GM21367 (cell line): ENCODE results near the gene TMEM51.
"Not testable (repeated sequence)": the region's sequence is repeated elsewhere in the genome, so short reads cannot be mapped to it uniquely, and the experiment has no call there.

Source experiments
- ATAC-seq: cut with Tn5 transposase; IDR thresholded peaks from one replicate; pipeline ENCODE4 v1.9.1; 2021; ENCODE audit not compliant: unreplicated experiment

The TMEM51 gene

DNA sequence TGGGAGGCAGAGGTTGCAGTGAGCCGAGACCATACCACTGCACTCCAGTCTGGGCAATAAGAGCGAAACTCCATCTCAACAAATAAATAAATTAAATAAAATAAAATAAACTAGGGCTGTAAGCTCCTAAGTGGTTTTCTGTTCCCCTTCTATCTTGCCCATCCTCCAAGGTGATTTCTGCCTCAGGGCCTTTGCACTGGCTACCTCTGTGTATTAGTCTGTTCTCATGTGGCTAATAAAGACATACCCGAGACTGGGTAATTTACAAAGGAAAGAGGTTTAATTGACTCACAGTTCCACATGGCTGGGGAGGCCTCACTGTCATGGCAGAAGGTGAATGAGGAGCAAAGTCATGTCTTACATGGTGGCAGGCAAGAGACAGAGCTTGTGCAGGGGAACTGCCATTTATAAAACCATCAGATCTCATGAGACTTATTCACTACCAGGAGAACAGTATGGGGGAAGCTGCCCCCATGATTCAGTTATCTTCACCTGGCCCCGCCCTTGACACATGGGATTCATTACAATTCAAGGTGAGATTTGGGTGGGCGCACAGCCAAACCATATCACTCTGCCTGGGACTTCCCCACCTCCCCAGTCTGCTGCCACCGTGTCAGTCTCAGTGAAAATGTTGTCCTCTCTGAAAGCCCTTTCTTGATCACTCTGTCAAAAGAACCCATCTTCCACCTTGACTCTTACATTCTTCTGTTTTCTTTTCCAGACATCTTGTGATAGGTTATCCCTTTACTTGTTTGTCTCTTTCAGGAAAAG is 22.0 kb downstream of the TMEM51 start:
- not testable (repeated sequence) for ATAC-seq

DNA sequence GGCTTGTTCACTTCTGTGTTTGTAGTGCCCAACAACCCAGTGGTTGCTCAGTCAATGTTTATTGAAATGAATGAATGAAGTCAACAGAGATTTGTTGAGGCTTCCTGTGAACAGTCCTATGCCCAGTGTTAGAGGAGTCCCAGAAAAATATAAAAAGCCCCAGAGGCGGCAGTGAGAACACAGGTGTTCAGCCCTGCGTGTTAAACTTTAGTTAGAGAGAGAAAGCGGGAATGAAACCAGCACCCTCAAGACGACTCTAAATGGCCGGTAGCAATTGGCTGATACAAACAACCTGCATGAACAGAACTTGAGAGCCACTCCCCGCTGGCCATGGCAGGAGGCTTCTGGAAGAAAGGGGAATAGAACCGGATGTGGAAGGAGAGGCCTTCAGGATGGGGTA is 22.6 kb downstream of the TMEM51 start:
- no peak for ATAC-seq

DNA sequence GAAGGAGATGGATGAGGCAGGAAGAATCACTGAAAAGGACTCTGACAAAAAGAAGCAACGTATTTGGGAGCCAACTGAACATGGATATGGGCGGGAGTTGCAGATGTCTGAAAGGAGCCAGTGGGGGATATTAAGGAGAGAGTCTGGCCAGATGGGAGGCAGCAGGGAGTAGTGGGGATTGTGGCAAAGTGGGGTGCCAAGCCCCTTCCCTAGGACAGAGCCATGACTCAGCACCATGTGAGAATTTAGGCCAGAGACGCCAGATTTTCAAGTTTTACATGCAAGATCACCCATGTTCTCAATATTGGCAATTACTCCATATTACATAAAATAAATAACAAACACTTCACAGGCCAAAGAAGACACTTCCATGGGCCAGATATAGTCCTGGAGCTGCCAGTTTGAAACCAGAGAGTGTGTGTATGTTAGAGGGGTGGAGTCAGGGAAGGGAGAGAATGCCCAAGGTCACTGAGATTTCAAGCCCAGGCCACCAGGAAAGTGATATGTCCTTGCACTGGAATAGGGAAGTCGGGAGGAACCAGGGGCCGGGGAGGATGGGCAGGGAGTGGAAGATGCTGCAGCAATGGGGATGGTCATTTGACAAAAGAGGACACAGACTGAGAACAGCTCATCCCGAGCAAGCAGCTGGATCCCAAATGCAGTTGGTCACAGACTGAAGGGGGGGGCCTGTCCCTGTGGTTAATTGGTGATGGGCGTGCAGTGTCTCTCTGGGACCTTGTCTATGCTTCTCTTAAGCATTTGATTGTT is 23.5 kb downstream of the TMEM51 start:
- ATAC-seq, result no peak

DNA sequence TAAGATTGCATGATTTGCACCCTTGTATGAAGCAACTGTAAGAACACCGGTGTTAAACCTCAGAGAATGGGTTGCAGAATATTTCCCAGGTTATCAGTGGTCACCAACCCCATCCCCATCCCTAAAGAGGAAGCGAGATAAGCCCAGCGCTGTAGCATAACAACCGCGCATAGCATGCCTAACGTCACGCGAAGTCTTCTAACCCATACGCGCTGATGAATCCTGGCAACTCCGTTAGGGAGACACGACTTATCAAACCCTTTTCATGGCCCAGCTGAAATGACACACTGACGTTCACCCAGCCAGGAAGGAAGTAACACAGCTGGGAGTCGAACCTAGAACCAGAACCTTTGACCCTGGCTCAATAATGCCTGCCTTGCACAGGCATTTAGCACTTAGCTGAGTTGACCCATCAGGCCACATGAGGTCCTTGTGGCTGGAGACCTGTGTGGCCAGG is 24.2 kb downstream of the TMEM51 start:
- no peak for ATAC-seq

DNA sequence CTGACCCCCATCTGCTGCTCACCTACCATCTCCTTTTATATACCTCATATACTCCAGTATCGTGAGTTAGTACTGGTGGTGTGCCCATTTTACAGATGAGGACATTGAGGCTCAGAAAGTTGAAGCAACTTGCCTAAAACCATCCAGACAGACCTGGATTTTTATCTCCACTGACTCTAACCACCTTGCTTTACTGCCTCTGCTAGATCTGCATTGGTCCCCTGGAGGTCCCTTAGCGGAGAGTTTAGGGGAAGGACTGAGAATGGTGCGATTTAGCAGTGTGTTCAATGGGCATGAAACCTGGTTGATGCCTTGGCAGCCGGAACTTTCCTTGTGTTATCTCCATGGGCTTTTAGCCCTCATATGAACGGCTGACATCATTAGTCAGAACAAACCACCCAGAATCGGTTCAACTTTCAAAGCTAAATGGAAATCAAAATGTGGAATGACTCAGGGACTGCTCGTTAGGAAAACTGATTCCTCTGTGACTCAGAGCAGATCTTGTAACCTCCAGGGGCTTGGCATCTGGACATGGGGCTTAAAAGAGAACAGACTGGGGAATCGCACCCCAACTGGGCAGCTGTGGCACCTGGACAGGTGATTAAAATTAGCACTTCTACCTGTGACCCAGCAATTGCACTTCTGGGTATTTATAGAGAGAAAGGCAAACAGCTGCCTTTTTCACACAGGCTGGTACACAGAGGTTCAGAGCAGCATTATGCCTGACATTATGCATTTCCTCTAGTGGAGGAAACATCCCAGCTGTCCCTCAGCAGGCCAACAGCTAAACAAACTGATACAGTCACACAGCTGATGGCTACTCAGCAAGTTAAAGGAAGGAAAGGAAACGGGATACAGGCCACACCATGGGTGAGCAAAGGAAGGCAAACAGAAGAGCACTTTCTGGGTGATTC is 25.3 kb downstream of the TMEM51 start:
- ATAC-seq, result no peak

DNA sequence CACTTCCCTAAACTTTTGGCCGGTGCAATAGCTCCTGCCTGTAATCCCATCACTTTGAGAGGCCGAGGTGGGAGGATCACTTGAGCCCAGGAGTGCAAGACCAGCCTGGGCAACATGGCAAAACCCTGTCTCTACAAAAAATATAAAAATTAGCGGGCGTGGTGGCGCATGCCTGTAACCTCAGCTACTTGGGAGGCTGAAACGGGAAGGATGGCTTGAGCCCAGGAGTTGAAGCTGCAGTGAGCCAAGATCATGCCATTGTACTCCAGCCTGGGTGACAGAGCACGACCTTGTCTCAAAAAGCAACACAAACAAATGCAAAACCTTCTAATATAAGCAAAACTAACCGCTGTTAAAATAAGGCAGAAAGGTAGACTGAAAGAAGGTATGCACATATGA is 25.9 kb downstream of the TMEM51 start:
- ATAC-seq, result no peak

DNA sequence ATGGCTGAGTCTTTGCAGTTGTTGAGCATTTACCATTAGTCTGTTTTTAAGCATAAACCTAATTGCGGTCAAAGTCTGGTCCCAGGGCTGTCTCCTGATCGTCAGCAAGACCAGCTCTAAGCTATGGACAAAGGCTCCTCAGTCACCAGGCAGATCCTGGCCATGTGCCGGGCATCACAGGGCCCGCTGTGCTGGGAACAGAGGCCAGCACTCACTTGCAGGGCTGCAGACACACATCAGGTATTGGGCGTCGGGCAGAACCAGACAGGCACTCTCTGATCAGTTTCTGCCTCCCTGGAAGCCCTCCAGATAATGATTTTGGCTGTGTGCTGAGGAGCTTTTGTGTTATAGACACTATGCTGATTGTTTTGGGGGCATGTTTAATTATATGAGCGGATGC is 26.6 kb downstream of the TMEM51 start:
- ATAC-seq, result no peak

DNA sequence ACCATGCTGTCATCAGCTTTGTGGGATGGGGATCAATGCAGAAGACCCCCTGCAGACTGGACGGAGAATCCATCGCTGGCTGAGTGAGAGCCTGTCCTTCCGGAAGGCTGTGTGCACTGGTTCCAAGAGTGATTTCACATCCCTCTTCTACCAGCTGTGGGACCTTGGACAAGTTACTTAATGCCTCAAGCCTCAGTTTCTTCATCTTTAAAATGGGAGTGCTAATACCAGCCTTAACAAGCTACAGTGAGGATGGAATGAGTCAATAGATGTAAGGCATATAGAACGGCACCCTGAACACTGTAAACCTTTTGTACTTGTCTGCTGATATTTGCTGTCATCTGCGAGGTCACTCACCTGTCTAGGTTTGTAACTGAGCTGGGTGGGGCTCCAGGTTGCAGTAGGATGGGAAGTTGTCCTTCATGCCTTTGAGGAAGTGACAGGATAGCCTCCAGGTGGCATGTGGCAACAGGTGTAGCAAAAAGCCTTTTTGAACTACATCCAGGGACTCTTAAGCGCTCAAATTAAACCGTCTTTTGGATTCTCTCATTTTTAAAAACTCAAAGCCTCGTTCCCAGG is 27.5 kb downstream of the TMEM51 start:
- no peak for ATAC-seq

DNA sequence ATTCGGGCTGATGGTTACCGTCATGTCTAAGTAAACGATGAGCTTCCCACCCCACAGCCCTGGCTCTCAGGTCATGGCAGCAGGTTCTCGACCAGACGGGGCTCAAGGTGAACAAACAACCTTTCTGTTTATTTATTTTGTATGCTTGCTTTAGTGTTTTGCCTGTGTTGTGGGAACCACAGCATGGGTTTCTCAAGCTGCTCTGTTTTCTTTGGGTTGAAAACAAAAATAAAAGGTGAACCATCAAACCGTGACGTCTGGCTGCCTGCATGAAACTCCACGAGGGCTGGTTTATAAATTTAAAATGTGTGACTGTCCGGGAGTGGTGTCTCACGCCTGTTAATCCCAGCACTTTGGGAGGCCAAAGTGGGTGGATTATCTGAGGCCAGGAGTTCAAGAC is 28.0 kb downstream of the TMEM51 start:
- ATAC-seq, result no peak

DNA sequence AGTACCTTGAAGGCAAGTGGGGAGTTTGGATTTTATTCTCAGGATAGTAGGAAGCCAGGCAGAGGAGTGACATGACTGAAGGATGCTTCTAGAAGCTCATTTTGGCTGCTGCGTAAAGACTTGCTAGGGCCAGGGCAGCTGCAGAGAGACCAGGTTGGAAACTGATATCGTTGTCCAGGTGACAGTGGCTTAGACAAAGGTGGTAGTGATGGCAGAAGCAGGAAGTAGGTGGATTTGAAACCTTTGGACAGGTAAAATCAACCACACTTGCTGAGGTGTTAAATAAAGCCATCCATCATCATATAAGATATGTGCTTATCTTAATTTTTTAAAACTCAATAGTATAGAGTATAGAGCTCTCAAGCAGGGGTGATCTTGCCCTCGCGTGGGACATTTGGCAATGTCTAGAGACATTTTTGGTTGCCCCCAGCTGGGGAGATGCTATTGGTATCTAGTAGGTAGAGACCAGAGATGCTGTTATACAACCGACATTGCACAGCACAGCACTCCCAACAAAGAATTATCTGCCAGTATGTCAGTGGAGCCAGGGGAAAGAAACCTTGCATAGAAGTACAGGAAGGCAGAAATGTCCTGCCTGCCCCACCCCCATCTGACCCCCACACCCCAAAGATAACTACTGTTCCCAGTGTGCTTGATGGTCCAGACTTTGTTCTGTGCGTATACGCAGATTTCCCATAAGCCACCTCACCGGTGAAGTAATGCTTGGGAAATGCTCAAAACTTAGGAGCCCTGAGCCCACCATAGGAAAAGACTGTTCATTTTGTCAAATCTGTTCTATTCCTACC is 31.1 kb downstream of the TMEM51 start:
- ATAC-seq, result no peak

DNA sequence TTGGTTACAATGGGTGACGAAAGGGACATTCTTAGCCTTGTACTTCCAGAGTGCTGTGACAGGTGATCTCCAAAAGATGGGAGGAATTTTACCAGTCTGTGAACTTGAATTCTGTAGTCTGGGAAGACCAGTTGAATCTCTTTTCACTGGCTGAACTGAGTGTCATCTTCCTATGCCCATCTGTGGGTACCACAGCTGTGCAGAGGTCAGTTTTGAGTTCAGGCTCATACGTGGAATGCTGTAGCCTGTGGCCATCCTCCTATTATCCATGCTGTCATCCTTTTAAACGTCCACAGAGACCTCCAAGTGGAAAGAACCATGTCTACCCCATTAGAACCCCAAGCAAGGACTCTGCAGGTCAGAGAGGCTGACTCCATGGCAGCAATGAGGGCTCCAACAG is 32.1 kb downstream of the TMEM51 start:
- ATAC-seq, result no peak

DNA sequence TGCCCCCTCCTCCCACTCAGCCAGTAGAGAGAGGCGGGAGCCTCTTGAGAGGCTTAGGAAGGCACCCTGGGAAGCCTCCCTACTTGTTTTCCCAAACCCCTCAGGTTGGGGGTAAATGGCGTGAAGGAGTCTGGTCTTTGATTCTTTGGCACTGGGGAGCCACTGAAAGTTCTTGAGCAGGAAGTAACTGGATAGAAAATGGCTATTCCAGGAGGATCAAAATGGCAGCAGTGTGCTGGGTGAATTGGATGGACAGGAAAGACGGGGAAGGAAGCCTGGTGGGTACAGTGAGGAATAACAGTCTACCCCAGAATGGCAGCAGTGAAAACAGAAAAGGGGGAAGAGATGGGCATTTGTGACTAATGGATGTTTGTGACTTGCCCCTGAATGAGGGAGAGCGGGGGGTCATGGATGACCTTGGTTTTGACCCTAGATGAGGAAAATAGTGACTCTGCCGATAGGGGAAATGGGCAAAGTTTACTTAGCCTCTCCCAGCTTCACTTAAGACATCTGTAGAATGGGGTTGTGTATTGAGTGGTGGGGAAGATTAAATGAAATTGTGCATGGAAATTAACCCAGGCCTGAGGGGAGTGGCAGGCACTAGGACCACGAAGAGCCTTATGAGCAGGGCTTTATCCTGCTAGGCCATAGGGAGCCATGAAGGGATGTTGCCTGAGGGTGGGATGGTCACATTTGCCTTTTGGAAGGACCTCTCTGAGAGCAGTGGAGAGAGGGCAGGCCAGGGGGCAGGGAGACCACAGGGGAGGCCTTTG is 32.7 kb downstream of the TMEM51 start:
- ATAC-seq, result no peak

DNA sequence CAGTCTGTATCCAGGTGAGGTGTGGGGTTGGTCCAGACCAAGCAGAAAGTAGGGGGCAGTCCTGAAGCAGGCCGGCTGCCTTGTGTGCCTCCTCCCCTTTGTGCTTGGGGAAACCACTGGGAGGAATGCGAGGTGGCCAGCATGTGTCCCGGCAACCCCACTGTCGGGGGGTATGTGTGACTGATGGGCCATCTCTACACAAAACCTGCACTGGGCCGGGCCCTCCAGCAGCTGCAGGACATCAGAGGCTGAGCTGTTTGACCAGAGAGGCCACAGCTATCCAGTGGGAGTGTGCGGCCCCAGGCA is 33.3 kb downstream of the TMEM51 start:
- no peak for ATAC-seq

DNA sequence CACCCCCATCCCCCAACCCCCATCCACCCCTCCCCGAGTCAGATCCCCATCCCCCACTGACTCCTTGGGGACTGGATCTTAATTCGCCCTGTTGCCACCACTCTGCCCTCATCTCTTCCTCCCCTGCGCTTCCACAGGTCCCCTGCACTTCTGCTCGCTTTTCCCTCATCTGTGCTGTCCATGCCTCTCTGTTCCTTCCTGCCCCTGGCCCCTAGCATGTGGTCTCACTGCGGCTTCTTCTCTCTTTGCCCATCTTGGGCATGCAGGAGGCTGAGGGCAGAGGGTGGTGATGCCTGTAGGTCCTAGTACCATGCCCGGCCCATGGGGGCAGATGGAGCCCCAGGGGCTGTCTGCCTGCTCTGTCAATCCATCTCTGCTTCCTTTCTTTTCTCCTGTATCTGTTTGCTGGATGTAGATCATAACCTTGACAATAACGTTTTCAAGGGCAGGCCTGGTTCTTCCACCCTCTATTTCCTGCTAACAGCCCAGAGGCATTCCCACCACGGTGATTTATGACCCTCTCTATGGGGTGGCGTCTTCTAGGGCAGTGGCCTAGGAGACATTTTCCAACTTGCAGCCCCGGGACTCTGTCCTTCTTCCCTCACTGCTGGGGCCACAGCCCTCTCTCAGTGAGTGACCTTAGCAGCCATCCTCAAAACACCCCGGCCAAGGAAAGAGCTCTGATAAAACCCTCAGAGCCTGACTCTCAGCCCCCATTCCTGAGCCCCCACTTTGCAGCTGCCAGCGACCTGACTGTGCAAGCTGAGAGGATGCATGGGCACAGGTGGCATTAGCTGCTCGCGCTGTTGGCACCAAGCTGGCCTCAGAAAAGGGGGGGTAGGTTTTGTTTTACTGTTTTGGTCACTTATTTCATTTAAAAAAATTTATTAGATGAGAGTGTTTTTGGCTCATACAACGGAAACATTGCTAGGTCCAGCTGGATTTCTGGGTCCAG is 33.9 kb downstream of the TMEM51 start:
- ATAC-seq, result no peak

DNA sequence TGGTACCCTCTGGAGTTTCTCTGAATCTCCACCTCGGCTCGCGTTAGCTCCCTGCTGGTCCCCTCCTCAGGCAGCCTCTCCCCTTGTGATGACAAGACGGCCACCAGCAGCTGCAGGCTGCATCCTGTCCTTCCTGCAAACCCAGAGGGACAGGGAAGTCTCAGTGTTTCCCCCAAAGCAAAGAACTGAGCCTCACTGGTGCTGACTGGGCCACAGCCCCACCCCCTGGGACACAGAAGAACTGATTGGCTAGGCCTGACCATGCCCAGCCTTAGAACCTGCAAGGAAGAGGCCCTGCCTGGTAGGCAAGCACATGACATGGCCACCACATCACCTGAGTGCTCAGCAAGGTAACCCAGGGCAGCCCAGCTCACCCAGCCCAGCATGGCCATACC is 34.6 kb downstream of the TMEM51 start:
- no peak for ATAC-seq

DNA sequence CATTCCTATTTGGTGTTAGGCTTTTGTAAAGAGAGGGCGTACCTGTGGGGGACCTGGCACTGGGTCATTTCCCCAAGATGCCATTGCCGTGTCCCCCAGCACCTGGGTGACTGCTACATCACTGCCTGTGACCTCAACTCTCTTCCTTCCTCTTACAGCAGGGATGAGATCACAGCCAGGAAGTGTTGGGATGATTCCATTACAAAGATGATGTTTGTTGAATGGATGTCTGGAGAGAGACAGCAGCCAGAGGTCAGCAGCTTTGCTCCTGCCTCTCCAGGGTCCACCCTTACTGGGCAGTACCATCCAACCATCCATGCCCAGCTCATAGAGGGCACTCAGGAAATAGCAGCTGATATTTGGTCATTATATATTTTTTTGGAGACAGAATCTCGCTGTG is 35.1 kb downstream of the TMEM51 start:
- ATAC-seq, result no peak

DNA sequence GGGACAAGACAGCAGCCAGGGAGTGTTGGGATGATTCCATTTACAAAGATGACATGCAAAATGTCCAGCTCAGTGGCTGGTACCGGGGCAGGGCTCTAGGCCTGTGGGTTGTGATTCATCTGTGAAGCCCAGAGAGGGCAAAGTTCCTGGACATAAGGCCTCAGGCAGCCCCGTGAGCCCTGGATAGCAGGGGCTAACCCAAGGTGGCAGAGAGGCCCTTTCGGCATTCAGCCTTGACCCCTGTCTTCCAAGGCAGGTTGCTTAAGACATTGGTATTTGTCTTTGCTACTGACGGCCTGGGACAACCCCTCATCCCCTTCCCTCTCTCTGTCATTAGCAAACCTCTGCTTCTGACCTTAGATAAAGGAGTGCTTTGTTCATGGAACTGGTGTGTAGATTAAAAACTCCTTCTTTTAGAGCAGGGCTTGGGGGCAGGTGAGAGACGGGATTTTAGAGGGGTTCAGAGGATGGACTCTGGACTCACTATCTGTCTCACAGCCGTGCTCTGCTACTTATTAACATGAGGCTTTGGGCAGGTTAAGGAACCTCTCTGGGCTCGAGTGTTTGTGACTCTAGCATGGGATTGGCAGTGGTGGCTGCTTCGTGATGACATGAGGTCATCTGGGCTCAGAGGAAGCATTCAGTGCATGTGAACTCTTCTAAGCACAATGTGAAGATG is 36.3 kb downstream of the TMEM51 start:
- no peak for ATAC-seq

DNA sequence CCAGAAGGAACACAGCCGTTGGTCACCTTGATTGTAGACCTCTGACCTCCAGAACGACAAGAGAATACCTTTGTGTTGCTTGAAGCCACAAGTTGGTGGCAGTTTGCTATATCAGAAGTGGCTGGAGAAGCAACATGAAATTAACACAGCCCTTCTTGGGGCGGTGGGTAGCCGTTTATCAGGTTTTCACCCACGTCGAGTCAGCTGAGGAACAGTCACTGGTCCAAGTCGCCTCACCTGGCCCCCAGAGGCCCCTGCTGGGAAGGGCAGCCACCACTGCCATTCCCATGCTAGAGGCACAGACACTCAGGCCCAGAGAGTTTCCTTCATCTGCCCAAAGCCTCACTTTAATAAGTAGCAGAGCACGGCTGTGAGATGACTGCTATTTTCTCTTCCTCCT is 37.7 kb downstream of the TMEM51 start:
- no peak for ATAC-seq
